BLaER1 treated with 17β-estradiol and CSF1 and Interleukin-3, amounts not matched to agents 10 nM and 100 nM (cell line): Measurements from ENCODE around the gene CISTR.
"Not testable (repeated sequence)": the region's sequence is repeated elsewhere in the genome, so short reads cannot be mapped to it uniquely, and the experiment has no call there.

Experiments
- H3K27ac ChIP-seq, 11 experiments: shearing (Covaris generic); formaldehyde crosslinking; 2 replicates each; pipeline ENCODE4 v1.8.1; 2022
- H3K27me3 ChIP-seq, 11 experiments: shearing (Covaris generic); formaldehyde crosslinking; 2 replicates each; pipeline ENCODE4 v1.8.1; 2022
- H3K36me3 ChIP-seq, 11 experiments: shearing (Covaris generic); formaldehyde crosslinking; 2 replicates each; pipeline ENCODE4 v1.8.1; 2022
- H3K4me1 ChIP-seq, 10 experiments: shearing (Covaris generic); formaldehyde crosslinking; 2 replicates each; pipeline ENCODE4 v1.8.1; 2022
- H3K4me2 ChIP-seq, 11 experiments: shearing (Covaris generic); formaldehyde crosslinking; 2 replicates each; pipeline ENCODE4 v1.8.1; 2022
- H3K4me3 ChIP-seq, 10 experiments: shearing (Covaris generic); formaldehyde crosslinking; 2 replicates each; pipeline ENCODE4 v1.8.1; 2022
- H3K9ac ChIP-seq, 11 experiments: shearing (Covaris generic); formaldehyde crosslinking; 2 replicates each; pipeline ENCODE4 v1.8.1; 2022
- H3K9me3 ChIP-seq, 11 experiments: shearing (Covaris generic); formaldehyde crosslinking; replicated peaks in 1 of 11; 2 replicates each; pipeline ENCODE4 v1.8.1; 2022
- H4K20me1 ChIP-seq, 11 experiments: shearing (Covaris generic); formaldehyde crosslinking; 2 replicates each; pipeline ENCODE4 v1.8.1; 2022
- Cebpa-rat ChIP-seq, 11 experiments: shearing (Covaris generic); IDR thresholded peaks; 2 replicates each; pipeline ENCODE4 v1.8.1; 2022

Gene CISTR

DNA sequence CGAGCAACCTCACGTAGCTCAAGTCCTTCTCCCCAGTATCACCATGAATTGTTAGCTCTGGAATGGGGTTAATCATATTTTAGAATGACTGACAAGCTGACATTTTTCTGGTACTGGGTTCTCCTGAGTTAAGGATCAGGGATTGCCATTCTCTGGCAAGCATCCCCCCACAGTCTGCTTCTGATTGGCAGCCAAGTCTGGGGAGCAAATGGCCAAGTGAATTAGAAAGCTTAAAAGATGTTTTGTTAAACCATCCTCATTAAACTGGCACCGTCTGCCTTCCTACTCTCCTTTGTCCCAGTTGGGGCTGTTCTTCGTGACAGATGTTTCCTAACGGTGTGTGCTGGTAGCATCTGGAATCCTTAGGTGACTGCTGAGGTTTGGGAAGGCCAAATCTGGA is 17.2 kb upstream of the CISTR start:
- no peaks in the 10 kb centered on the region for H3K4me1 ChIP-seq
- H3K27ac ChIP-seq, result no peak overlapping the region
- H3K4me3 ChIP-seq, result no peak overlapping the region
- TF ChIP-seq Cebpa-rat (IDR thresholded peaks at IDR 0.05), result no peak
- H3K27me3 ChIP-seq, result peaks cover 0 to 3% (median 0%) of the 10 kb centered on the region in 11 experiments; a peak in 6 of 22 replicates
- no peaks in the 10 kb centered on the region; a peak in 1 of 22 replicates for H4K20me1 ChIP-seq
- H3K36me3 ChIP-seq, result no peaks in the 10 kb centered on the region
- no peak overlapping the region for H3K9ac ChIP-seq
- H3K4me2 ChIP-seq, result no peak overlapping the region
- H3K9me3 ChIP-seq, result no peaks in the 10 kb centered on the region

DNA sequence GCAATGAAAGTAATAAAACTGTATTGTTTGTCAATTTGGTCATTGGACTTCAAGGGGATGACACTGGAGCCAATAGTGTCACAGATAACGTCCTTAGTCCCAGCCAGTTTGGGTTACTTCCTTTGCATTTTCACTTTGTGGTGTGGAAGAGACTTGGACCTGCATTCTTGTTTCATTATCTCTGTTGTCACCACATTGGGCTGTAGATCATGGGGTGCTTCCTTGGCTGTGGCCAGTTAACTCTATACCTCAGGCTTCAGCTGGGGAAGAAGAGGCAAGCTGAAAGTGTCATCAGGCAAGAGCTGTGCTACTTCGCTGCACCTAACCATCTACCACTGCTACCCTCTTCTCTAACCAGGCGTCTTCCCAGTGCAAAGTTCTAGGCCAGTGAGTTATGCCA is 15.1 kb upstream of the CISTR start:
- Histone ChIP-seq H3K27me3 (peaks cover 0 to 3% (median 0%) of the 10 kb centered on the region in 11 experiments; a peak in 6 of 22 replicates), H3K4me2 (no peak overlapping the region), H3K9ac (no peak overlapping the region), H3K4me3 (no peak overlapping the region), H3K9me3 (no peaks in the 10 kb centered on the region), H3K36me3 (no peaks in the 10 kb centered on the region), H3K4me1 (no peaks in the 10 kb centered on the region), H4K20me1 (no peaks in the 10 kb centered on the region; a peak in 1 of 22 replicates), H3K27ac (no peak overlapping the region)
- TF ChIP-seq Cebpa-rat (IDR thresholded peaks at IDR 0.05), result no peak

- Histone ChIP-seq H3K4me1 (no peaks in the 10 kb centered on the region), H3K36me3 (no peaks in the 10 kb centered on the region), H3K27ac (no peak overlapping the region), H4K20me1 (no peaks in the 10 kb centered on the region; a peak in 1 of 22 replicates), H3K4me2 (no peak overlapping the region), H3K9ac (no peak overlapping the region), H3K4me3 (no peak overlapping the region), H3K27me3 (peaks cover 0 to 11% (median 0%) of the 10 kb centered on the region in 11 experiments; a peak in 7 of 22 replicates), H3K9me3 (no peaks in the 10 kb centered on the region)
- TF ChIP-seq Cebpa-rat (IDR thresholded peaks at IDR 0.05), result no peak
These were observed 14.1 kb upstream of the CISTR start for GRCh38 chr12:53765891-53766290.

DNA sequence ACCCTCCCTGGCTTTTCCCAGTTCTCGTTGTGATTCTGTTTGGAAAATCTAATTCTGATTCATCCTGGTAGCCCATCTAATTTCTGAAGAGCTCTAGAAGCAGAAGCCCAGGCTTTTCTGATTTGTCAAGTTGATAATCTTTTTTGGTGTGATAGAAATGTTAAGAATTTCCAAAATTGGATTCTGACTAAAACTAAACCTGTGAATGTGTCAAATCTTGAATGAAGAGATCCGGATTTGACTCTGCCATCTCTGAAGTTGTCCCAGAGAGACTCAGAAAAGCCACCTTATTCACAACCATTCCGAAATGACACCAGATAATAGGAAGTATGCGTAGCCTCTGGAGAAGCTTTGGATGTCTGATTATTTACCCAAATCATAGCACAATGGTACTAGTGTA is 12.8 kb upstream of the CISTR start:
- no peak overlapping the region for H3K4me3 ChIP-seq
- no peaks in the 10 kb centered on the region for H3K9me3 ChIP-seq
- no peak overlapping the region for H3K4me2 ChIP-seq
- H3K27ac ChIP-seq, result no peak overlapping the region
- H3K4me1 ChIP-seq, result no peaks in the 10 kb centered on the region
- no peak overlapping the region for H3K9ac ChIP-seq
- H3K36me3 ChIP-seq, result no peaks in the 10 kb centered on the region
- H3K27me3 ChIP-seq, result peaks cover under 1 to 13% (median 7%) of the 10 kb centered on the region in 11 experiments; a peak in 15 of 22 replicates
- no peaks in the 10 kb centered on the region; a peak in 1 of 22 replicates for H4K20me1 ChIP-seq
- TF ChIP-seq Cebpa-rat (IDR thresholded peaks at IDR 0.05), result no peak

DNA sequence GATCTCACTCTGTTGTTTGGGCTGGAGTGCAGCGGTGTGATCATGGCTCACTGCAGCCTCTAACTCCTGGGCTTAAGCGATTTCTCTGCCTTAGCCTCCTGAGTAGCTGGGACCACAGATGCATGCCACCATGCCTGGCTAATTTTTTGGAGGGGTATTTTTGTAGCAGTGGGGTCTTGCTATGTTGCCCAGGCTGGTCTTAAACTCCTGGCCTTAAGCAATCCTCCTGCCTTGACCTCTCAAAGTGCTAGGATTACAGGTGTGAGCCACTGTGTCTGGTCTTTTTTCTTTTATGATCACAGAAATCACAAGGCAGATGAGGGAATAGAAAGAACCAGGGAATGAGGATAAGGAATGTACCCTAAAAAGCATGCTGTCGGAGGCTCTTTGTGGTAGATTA is 11.0 kb upstream of the CISTR start:
- H3K4me1 ChIP-seq, H3K27ac ChIP-seq, H4K20me1 ChIP-seq, H3K9ac ChIP-seq, H3K9me3 ChIP-seq, H3K4me2 ChIP-seq, H3K36me3 ChIP-seq, H3K4me3 ChIP-seq: not testable (repeated sequence)
- peaks cover 17 to 31% (median 25%) of the 10 kb centered on the region in 11 experiments for H3K27me3 ChIP-seq

- Histone ChIP-seq H3K27me3 (peaks cover 17 to 45% (median 37%) of the 10 kb centered on the region in 11 experiments), H3K4me1 (peaks cover 9 to 21% (median 11%) of the 10 kb centered on the region in 10 experiments), H4K20me1 (no peaks in the 10 kb centered on the region; a peak in 1 of 22 replicates), H3K4me3 (no peak overlapping the region), H3K27ac (no peak overlapping the region), H3K9me3 (no peaks in the 10 kb centered on the region), H3K9ac (no peak overlapping the region), H3K4me2 (no peak overlapping the region), H3K36me3 (no peaks in the 10 kb centered on the region)
- no peak for TF ChIP-seq Cebpa-rat (IDR thresholded peaks at IDR 0.05)
These were observed 9.5 kb upstream of the CISTR start for GRCh38 chr12:53761306-53761705.

DNA sequence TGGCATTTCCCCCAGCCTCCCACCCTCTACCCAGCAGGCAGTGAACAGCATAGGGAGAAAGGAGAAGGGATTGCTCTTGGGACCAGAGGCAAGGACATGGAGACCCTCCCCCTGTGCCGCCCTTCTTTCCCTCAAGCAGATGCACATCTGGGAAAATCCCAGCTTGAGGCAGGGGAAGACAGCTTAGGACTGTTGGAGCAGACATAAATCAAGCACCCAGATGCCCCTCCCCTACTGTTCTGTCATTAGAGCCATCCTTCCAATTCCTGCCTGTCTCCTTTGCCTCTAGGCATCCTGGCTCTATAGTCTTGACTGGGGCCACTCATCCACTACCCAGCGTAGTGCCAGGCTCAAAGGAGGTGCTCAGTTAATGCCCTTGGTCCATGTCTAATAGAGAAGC is 7.5 kb upstream of the CISTR start:
- no peak overlapping the region for H3K9ac ChIP-seq
- H3K27ac ChIP-seq, result no peak overlapping the region
- H3K27me3 ChIP-seq, result peaks cover 31 to 66% (median 52%) of the 10 kb centered on the region in 11 experiments
- no peaks in the 10 kb centered on the region for H3K9me3 ChIP-seq
- H4K20me1 ChIP-seq, result no peaks in the 10 kb centered on the region
- no peak overlapping the region for H3K4me3 ChIP-seq
- no peak overlapping the region for H3K4me2 ChIP-seq
- peaks cover 26 to 33% (median 31%) of the 10 kb centered on the region in 10 experiments for H3K4me1 ChIP-seq
- no peak for TF ChIP-seq Cebpa-rat (IDR thresholded peaks at IDR 0.05)
- H3K36me3 ChIP-seq, result no peaks in the 10 kb centered on the region

DNA sequence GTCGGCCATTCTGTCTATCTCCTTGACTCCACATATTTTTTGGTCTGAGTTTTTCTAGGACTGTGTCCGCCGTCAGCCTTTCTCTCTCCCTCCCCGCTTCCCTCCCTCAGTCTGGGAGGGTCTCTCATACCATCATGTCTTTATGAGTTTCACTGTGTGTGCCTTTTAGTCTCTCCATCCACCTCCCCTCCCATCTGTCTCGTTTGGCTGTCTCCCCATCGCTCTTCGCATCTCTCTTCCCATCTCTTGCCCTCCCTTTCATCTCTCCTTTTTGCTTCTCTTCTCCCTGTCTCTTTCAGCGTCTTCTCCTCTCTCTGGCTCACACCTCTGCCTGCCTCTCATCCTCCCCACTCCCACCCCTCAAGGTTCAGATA is 6.9 kb upstream of the CISTR start:
- H3K9me3 ChIP-seq, result no peaks in the 10 kb centered on the region
- TF ChIP-seq Cebpa-rat (IDR thresholded peaks at IDR 0.05), result no peak
- H3K36me3 ChIP-seq, result no peaks in the 10 kb centered on the region
- H3K4me2 ChIP-seq, result no peak overlapping the region
- no peak overlapping the region for H3K27ac ChIP-seq
- no peaks in the 10 kb centered on the region for H4K20me1 ChIP-seq
- no peak overlapping the region for H3K4me3 ChIP-seq
- no peak overlapping the region for H3K9ac ChIP-seq
- peaks cover 26 to 38% (median 37%) of the 10 kb centered on the region in 10 experiments for H3K4me1 ChIP-seq
- peaks cover 37 to 71% (median 58%) of the 10 kb centered on the region in 11 experiments for H3K27me3 ChIP-seq

DNA sequence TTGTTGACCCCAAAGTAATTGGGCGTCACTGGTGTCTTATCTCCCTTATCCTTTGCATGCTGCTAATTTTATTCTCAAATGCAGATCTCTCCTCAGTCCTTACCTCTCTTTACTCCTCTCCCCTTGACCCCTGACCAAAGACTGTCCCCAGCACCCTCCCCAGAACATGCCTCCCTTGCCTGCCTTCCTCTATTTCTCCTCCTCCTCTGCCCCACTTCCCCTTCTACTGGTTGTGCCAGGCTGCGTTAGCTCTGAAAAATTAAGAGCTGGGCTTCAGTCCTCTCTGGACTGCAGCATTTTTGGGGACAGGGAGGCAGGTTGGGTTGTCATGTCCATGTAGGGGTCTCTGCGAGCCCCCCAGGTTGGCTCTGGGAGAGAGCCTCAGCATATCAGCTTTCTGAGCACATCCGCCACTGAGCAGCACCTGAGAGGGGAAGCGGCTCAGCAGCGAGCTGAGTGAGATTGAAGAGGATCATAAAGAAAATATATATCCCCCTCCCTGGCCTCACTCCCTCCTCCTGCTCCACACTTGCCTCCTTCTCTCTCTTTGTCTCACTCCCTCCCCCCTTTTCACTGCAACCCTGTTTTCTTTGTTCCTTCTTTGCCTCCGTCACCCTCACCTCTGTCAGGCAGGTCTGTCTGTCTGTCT is 6.4 kb upstream of the CISTR start:
- H3K4me2 ChIP-seq, result peak overlapping the region in 2 of 11 experiments; percentile 38 to 69; a peak in 2 of 22 replicates
- no peaks in the 10 kb centered on the region for H3K36me3 ChIP-seq
- peaks cover 26 to 42% (median 40%) of the 10 kb centered on the region in 10 experiments for H3K4me1 ChIP-seq
- H3K27me3 ChIP-seq, result peaks cover 42 to 76% (median 63%) of the 10 kb centered on the region in 11 experiments
- no peak overlapping the region for H3K9ac ChIP-seq
- TF ChIP-seq Cebpa-rat (IDR thresholded peaks at IDR 0.05), result no peak
- H3K4me3 ChIP-seq, result no peak overlapping the region
- H3K27ac ChIP-seq, result no peak overlapping the region
- 0 out of 22 replicates have a peak, but pooled peaks cover 0 to 3% (median 0%) of the 10 kb centered on the region in 11 experiments for H4K20me1 ChIP-seq
- no peaks in the 10 kb centered on the region for H3K9me3 ChIP-seq
